ENCODE data around the gene MATR3.
"Not testable (repeated sequence)": the region's sequence is repeated elsewhere in the genome, so short reads cannot be mapped to it uniquely, and the experiment has no call there.

MATR3 gene

DNA sequence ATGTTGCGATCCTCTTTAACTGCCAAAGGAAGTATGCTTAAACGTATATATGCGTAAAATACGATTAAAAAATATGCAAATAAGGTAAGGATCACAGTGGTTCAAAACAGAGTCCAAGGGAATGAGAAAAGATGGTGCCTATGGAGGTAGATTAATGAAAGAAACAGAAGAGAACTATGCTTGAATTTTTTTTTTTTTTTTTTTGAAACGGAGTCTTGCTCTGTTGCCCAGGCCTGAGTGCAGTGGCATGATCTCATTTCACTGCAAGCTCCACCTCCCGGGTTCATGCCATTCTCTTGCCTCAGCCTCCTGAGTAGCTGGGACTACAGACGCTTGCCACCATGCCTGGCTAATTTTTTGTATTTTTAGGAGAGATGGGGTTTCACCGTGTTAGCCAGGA is 51.9 kb downstream of the MATR3 start:
- not testable (repeated sequence) for DNase-seq (ENCODE audit: low read depth in 3 of 3, low spot score in 1 of 3)

DNA sequence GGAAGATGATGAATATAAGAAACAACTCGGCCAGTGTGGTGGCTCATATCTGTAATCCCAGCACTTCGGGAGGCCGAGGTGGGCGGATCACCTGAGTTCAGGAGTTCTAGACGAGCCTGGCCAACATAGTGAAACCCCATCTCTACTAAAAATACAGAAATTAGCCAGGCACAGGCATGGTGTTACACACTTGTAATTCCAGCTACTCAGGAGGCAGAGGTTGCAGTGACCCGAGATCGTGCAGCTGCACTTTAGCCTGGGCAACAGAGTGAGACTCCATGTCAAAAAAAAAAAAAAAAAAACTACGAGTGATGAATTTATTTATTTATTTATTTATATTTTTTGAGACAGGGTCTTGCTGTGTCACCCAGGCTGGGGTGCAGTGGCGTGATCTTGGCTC is 54.3 kb downstream of the MATR3 start:
- DNase-seq (ENCODE audit: low read depth in 3 of 3, low spot score in 1 of 3): not testable (repeated sequence)

DNA sequence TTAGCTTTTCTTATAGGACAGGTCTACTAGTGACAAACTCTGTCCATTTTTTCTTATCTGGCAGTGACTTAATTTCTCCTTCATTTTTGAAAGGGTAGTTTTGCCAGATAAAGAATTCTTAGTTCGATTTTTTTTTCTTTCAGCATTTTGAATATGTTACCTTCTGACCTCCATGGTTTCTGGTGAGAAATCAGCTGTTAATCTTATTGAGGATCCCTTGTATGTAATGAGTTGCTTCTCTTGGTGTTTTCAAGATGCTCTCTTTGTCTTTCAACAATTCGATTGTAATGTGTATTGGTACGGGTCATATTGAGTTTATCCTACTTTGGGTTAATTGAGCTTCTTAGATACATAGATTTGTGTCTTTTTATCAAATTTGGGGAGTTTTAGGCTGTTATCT is 60.6 kb downstream of the MATR3 start:
- DNase-seq (ENCODE audit: low read depth in 3 of 3, low spot score in 1 of 3): no peak

- not testable (repeated sequence) for DNase-seq (ENCODE audit: low read depth in 3 of 3, low spot score in 1 of 3)
These were observed 62.4 kb downstream of the MATR3 start for GRCh38 chr5:139355900-139356299.

DNA sequence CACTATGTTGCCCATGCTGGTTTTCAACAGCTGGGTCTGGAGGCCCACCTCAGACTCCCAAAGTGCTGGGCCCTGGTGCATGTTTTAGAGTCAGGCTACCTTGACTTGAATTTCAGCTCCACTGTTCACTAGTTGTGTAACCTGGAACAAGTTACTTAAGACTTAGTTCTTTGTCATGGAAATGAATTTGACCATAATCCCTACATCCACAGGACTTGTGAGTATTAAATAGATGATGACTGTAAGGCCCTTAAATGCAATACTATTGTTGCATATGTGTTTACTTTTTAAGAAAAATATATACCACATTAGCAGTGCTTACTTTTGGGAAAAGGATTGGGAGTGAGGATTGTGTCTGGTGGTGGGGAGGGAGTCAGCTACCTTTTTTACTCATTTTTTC is 64.5 kb downstream of the MATR3 start:
- DNase-seq (ENCODE audit: low read depth in 3 of 3, low spot score in 1 of 3): no peak

GRCh38 chr5:139360384-139360783 is 66.8 kb downstream of the MATR3 start:
- DNase-seq (ENCODE audit: low read depth in 3 of 3, low spot score in 1 of 3): no peak

GRCh38 chr5:139361835-139362429 is 68.4 kb downstream of the MATR3 start:
- no peak for DNase-seq (ENCODE audit: low read depth in 3 of 3, low spot score in 1 of 3)

DNA sequence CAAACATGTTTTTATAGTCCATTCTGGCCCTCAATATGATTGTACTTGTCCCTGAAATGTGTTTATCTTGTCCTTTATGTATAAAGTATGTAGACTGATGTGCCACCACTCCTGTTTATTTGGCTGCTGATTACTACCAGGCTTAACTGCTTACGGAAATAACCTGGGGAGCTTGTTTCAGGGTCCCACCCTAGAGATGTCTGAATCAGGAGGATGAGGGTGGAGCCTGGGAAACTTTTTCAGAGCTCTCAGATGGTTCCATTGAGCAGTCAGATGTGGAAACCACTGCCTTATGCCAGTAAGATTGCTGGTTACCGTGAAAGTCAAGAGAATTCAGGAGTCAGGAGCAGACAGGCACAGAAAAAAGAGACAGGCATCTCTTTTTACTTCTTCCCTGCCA is 70.4 kb downstream of the MATR3 start:
- no peak for DNase-seq (ENCODE audit: low read depth in 3 of 3, low spot score in 1 of 3)

- no peak for DNase-seq (ENCODE audit: low read depth in 3 of 3, low spot score in 1 of 3)
These were observed 70.9 kb downstream of the MATR3 start for GRCh38 chr5:139364466-139364865.

GRCh38 chr5:139368613-139369012 is 75.1 kb downstream of the MATR3 start:
- DNase-seq (ENCODE audit: low read depth in 3 of 3, low spot score in 1 of 3): no peak

- DNase-seq (ENCODE audit: low read depth in 3 of 3, low spot score in 1 of 3): no peak
These were observed 75.6 kb downstream of the MATR3 start for GRCh38 chr5:139369181-139369580.

- no peak for DNase-seq (ENCODE audit: low read depth in 3 of 3, low spot score in 1 of 3)
These were observed 78.2 kb downstream of the MATR3 start for GRCh38 chr5:139371482-139372435.

GRCh38 chr5:139374909-139375308 is 81.4 kb downstream of the MATR3 start:
- no peak for DNase-seq (ENCODE audit: low read depth in 3 of 3, low spot score in 1 of 3)

DNA sequence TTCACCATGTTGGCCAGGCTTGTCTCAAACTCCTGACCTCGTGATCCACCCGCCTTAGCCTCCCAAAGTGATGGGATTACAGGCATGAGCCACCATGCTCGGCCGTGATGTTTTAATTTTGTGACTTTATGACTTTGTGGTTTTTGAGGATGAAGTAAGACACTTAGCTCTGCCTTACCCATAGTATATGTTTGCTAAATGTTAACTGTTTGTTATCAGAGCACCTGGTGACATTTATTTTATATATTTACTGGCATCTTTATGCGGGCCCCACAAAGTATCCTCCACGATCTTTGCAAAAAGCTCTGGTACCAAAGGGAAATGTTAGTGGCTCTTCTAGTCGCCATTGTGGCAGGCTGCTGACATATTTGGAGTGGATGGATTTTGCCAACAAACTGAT is 82.8 kb downstream of the MATR3 start:
- DNase-seq (ENCODE audit: low read depth in 3 of 3, low spot score in 1 of 3): no peak

DNA sequence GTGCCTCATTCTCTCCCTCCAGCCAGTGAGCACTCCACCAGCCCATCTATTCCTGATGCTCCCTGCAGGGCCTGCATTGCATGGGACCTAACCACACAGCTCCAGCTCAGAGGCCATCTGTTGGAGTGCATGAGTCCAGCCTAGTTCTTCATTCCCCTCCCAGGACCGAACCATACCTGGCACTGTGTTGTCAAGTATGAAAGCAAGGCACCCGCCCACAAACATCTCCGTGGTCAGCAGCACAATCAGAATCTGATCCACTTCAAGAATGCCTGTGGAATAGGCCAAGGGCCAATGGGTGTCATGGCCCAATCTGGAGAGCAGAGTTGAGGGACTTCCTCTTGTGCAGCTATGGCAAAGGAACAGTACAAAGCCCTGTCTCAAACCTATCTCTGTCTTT is 83.7 kb downstream of the MATR3 start:
- DNase-seq (ENCODE audit: low read depth in 3 of 3, low spot score in 1 of 3): no peak

- no peak for DNase-seq (ENCODE audit: low read depth in 3 of 3, low spot score in 1 of 3)
These were observed 84.7 kb downstream of the MATR3 start for GRCh38 chr5:139378101-139378825.

DNA sequence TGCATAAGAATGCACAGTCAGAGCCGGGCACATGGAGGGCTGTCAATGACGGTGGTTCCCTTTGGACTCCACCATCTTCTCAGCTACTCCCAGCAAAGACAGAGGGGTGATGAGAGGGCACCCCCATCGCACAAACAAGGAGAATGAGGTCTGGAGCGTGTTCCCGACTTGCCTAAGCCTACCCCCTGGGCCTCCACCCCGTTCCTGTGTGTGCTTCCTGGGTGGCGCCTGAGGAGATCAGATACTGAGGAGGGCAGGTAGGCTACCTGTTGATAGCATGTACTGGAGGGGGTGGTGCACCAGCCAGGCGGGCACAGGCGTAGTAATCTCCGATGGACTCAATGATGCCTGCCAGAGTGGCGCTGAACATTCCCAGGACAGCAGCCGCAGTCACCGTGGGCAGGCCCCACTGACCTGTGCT is 85.4 kb downstream of the MATR3 start:
- no peak for DNase-seq (ENCODE audit: low read depth in 3 of 3, low spot score in 1 of 3)

- DNase-seq (ENCODE audit: low read depth in 3 of 3, low spot score in 1 of 3): no peak
These were observed 86.3 kb downstream of the MATR3 start for GRCh38 chr5:139379626-139380449.

Measured in stimulated activated CD4-positive, alpha-beta T cell treated with anti-CD3 and anti-CD28 coated beads, TNF-alpha, amount 100 ng/mL, for 1 hour (primary cell).